ENCODE measurements around the gene GPC4. TPM values are rescaled to one million over a fixed set of nuclear protein-coding genes. Genes with fewer than 3 reads are reported as not detected.

The GPC4 gene
- total and polyA plus RNA-seq, 9 of the 15 experiments (the other 6 are each of a cell fraction or from before 2014, with no cell fraction given): 0.11 TPM; not detected in 8

DNA sequence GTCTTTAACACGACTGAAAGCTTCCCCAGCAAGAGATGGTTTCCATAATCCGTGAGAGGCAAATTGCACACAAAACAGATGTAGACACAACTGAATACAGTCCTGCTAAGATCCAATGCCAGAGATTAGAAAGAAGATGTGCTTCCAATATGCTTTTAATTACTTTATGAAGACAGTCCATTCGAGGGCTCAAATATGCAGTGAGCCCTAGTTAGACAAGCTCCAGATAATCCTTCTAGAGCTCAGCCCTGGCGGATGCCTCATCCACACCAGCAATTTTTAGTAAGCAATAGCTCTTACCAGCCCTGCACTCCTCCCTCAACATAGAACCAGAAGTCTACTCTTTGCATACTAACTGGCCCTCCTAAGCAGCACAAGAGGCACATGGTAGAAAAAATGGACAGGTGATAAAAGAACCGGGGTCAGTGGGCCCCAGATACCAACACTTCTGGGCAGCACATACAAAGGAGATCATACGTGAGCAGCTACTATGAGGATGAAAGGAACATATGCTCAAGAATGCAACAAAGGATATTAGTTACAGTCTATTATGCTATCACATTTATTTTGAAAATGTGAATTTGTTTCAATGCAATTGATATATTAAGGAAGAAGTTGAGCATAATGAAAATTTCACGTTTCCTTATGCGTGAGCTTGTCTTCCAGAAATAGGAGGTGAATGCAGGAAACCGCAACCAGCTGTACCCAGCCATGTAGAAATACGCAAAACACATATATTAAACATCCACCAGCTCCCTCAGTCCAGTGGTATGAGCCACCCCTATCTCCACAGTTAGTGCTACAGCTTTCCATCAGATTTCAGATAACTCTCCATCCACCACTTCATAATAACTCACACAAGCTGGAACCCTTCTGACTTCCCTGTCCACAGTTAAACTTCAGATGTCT, 34.3 kb downstream of the GPC4 start:
- H3K36me3 ChIP-seq (ENCODE audit: control insufficient read depth, insufficient read depth, low read length): no peaks in the 10 kb centered on the region
- no peaks in the 10 kb centered on the region for H3K27me3 ChIP-seq (ENCODE audit: control insufficient read depth in 2 of 2, insufficient read depth in 2 of 2, low read length in 2 of 2)
- POLR2A ChIA-PET: no interaction called here
- H3K9ac ChIP-seq (ENCODE audit: insufficient read depth in 1 of 2, low read depth in 2 of 2, low read length in 2 of 2): no peak overlapping the region
- CTCF ChIA-PET (ENCODE audit: low intra/inter-chr PET ratio): no interaction called here
- H4K20me1 ChIP-seq (replicated peaks; ENCODE audit: control insufficient read depth, insufficient read depth, low read length): no peaks in the 10 kb centered on the region
- H3K27ac ChIP-seq (ENCODE audit: extremely low read depth, low read depth, low read length): no peak overlapping the region
- no peak overlapping the region for H3K4me3 ChIP-seq
- H3K9me3 ChIP-seq (replicated peaks; ENCODE audit: control insufficient read depth, insufficient read depth, low read depth, low read length): no peaks in the 10 kb centered on the region
- H3K79me2 ChIP-seq (ENCODE audit: control insufficient read depth, insufficient read depth, low read length): no peaks in the 10 kb centered on the region
- WGBS (ENCODE audit: insufficient coverage, low coverage, missing lambda C conversion rate): 0% methylated on average over 10 of the region's 10 CpGs
- TF ChIP-seq TEAD4 (IDR thresholded peaks at IDR 0.05; ENCODE audit: low read length) (no peak), TEAD4 (CRISPR knock-in tag; IDR thresholded peaks at IDR 0.05; ENCODE audit: borderline replicate concordance) (no peak), SETDB1 (IDR thresholded peaks at IDR 0.05; ENCODE audit: low read length) (no peak), CHCHD3 (CRISPR knock-in tag; IDR thresholded peaks at IDR 0.05) (no peak)
- H3K9me1 ChIP-seq (ENCODE audit: control insufficient read depth, insufficient read depth, low read length): no peaks in the 10 kb centered on the region
- H3K4me2 ChIP-seq (ENCODE audit: insufficient read depth, low read length): no peak overlapping the region
- intact Hi-C loops (cut with micrococcal nuclease): no loop called here
- BruUV-seq (replicated peaks): no TSS peak
- no peaks in the 10 kb centered on the region for H3K4me1 ChIP-seq (replicated peaks in 1 of 2; ENCODE audit: control insufficient read depth in 2 of 2, insufficient read depth in 2 of 2, low read length in 2 of 2)
- DNase-seq (ENCODE audit: extremely low read depth in 1 of 4, low spot score in 3 of 4) (no peak), ATAC-seq (no peak), FAIRE-seq (no peak)
- no peak overlapping the region for H2AFZ ChIP-seq (ENCODE audit: low read depth, low read length)
- in situ Hi-C loops (cut with MboI): no loop called here

DNA sequence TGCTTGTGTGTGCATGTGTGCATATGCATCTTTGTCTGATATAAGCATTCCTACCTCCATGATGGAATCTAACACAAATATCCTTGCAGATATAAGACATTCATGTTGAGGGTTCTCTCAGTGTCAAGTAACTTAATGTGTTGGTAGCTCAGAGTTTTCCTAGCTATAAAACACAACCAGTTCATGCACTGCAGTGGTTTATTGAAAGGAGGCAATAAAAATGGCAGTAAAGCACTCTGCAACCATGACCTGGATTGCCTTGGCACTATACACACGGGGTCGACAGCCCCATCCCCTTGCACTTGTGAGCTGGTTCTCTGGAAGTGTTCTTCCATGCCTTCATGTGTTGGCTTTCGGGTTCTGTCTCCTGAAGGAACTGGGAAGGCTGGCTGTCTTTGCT, 38.9 kb downstream of the GPC4 start:
- DNase-seq (ENCODE audit: extremely low read depth in 1 of 4, low spot score in 3 of 4): no peak
- in situ Hi-C loops (cut with MboI): no loop called here
- Histone ChIP-seq H3K4me3 (no peak overlapping the region), H4K20me1 (replicated peaks; ENCODE audit: control insufficient read depth, insufficient read depth, low read length) (no peaks in the 10 kb centered on the region), H3K27ac (ENCODE audit: extremely low read depth, low read depth, low read length) (no peak overlapping the region), H3K4me1 (replicated peaks in 1 of 2; ENCODE audit: control insufficient read depth in 2 of 2, insufficient read depth in 2 of 2, low read length in 2 of 2) (no peaks in the 10 kb centered on the region), H3K27me3 (ENCODE audit: control insufficient read depth in 2 of 2, insufficient read depth in 2 of 2, low read length in 2 of 2) (no peaks in the 10 kb centered on the region), H3K9me3 (replicated peaks; ENCODE audit: control insufficient read depth, insufficient read depth, low read depth, low read length) (no peaks in the 10 kb centered on the region), H2AFZ (ENCODE audit: low read depth, low read length) (no peak overlapping the region), H3K36me3 (ENCODE audit: control insufficient read depth, insufficient read depth, low read length) (no peaks in the 10 kb centered on the region), H3K4me2 (ENCODE audit: insufficient read depth, low read length) (no peak overlapping the region), H3K9ac (ENCODE audit: insufficient read depth in 1 of 2, low read depth in 2 of 2, low read length in 2 of 2) (no peak overlapping the region), H3K79me2 (ENCODE audit: control insufficient read depth, insufficient read depth, low read length) (no peaks in the 10 kb centered on the region), H3K9me1 (ENCODE audit: control insufficient read depth, insufficient read depth, low read length) (no peaks in the 10 kb centered on the region)
- CTCF ChIA-PET (ENCODE audit: low intra/inter-chr PET ratio): no interaction called here
- 8% methylated on average over 2 of the region's 3 CpGs for WGBS (ENCODE audit: insufficient coverage, low coverage, missing lambda C conversion rate)
- no peak for FAIRE-seq
- BruUV-seq (replicated peaks): no TSS peak
- intact Hi-C loops (cut with micrococcal nuclease): no loop called here
- no peak for ATAC-seq
- POLR2A ChIA-PET: interaction anchor here (1.0 kb wide), 1 partner anchor 14 kb away, joined by 4 read pairs; no protein-coding TSS in a partner anchor
- no peak for TF ChIP-seq ZNF668 (CRISPR knock-in tag; IDR thresholded peaks at IDR 0.05)
- TF ChIP-seq STAT5B (CRISPR knock-in tag; IDR thresholded peaks at IDR 0.05): no peak
- TF ChIP-seq, protein P1, sequence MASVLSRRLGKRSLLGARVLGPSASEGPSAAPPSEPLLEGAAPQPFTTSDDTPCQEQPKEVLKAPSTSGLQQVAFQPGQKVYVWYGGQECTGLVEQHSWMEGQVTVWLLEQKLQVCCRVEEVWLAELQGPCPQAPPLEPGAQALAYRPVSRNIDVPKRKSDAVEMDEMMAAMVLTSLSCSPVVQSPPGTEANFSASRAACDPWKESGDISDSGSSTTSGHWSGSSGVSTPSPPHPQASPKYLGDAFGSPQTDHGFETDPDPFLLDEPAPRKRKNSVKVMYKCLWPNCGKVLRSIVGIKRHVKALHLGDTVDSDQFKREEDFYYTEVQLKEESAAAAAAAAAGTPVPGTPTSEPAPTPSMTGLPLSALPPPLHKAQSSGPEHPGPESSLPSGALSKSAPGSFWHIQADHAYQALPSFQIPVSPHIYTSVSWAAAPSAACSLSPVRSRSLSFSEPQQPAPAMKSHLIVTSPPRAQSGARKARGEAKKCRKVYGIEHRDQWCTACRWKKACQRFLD (CRISPR knock-in tag; IDR thresholded peaks at IDR 0.05): no peak
- TF ChIP-seq TRIM24 (IDR thresholded peaks at IDR 0.05): no peak
- no peak for TF ChIP-seq E2F3 (CRISPR knock-in tag; IDR thresholded peaks at IDR 0.05)
- TF ChIP-seq KDM2B (CRISPR knock-in tag; IDR thresholded peaks at IDR 0.05): no peak
- TF ChIP-seq ETV1 (tag; conservative IDR thresholded peaks at IDR 0.05; ENCODE audit: low read depth): no peak
- TF ChIP-seq MXI1 (IDR thresholded peaks at IDR 0.05; ENCODE audit: low read depth, low read length): no peak
- TF ChIP-seq, protein P2, sequence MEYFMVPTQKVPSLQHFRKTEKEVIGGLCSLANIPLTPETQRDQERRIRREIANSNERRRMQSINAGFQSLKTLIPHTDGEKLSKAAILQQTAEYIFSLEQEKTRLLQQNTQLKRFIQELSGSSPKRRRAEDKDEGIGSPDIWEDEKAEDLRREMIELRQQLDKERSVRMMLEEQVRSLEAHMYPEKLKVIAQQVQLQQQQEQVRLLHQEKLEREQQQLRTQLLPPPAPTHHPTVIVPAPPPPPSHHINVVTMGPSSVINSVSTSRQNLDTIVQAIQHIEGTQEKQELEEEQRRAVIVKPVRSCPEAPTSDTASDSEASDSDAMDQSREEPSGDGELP (CRISPR knock-in tag; IDR thresholded peaks at IDR 0.05; ENCODE audit: borderline replicate concordance): no peak
- no peak for TF ChIP-seq ELF4 (CRISPR knock-in tag; IDR thresholded peaks at IDR 0.05)

All from K562 (cell line).